Endothelial cell (in vitro differentiated cells): ENCODE data around the gene PPP1R1A. TPM values are rescaled to one million over a fixed set of nuclear protein-coding genes. Genes with fewer than 3 reads are reported as not detected.

Experiments
- DNase-seq: peaks from one replicate; pipeline ENCODE4 v3.0.0; 2021; ENCODE audit warnings: low spot score
- H3K27ac Mint-ChIP-seq: one replicate; pipeline ENCODE4 v1.8.0; 2021; ENCODE audit warnings: mixed read lengths, inconsistent platforms; ENCODE audit not compliant: unreplicated experiment
- H3K27me3 Mint-ChIP-seq: one replicate; pipeline ENCODE4 v1.8.0; 2021; ENCODE audit warnings: mild to moderate bottlenecking, moderate library complexity, mixed read lengths, inconsistent platforms; ENCODE audit not compliant: unreplicated experiment
- H3K36me3 Mint-ChIP-seq: one replicate; pipeline ENCODE4 v1.8.0; 2021; ENCODE audit warnings: mild to moderate bottlenecking, low read depth, mixed read lengths, inconsistent platforms; ENCODE audit not compliant: unreplicated experiment
- H3K4me1 Mint-ChIP-seq: one replicate; pipeline ENCODE4 v1.8.0; 2021; ENCODE audit warnings: mild to moderate bottlenecking, mixed read lengths, inconsistent platforms; ENCODE audit not compliant: unreplicated experiment
- H3K4me3 Mint-ChIP-seq: one replicate; pipeline ENCODE4 v1.8.0; 2021; ENCODE audit warnings: mild to moderate bottlenecking, mixed read lengths, inconsistent platforms; ENCODE audit not compliant: unreplicated experiment
- H3K9me3 Mint-ChIP-seq: one replicate; pipeline ENCODE4 v1.8.0; 2021; ENCODE audit warnings: mixed read lengths, inconsistent platforms; ENCODE audit not compliant: unreplicated experiment
- CTCF ChIP-seq: fragments of 200-600 bp; sonication (generic); IDR thresholded peaks from one replicate; pipeline ENCODE4 v1.5.0; 2021; ENCODE audit warnings: antibody characterized with exemption; ENCODE audit not compliant: unreplicated experiment
- total RNA-seq: library from RNA; stranded (reverse); fragmentation: NEBNext Ultra II Directional; extraction: Animal tissue kit (Norgen Biotek cat#: 25700); gene quantifications from one replicate; pipeline ENCODE4 v1.2.1, GENCODE V29; 2021; ENCODE audit not compliant: unreplicated experiment

PPP1R1A gene
- total RNA-seq, 1 donor from 2014 or later: 1.3 TPM

GRCh38 chr12:54622463-54623183 lies 34.2 kb upstream of the PPP1R1A start:
- no peak for DNase-seq
- H3K27me3 Mint-ChIP-seq: peaks cover 2% of the 10 kb centered on the region
- H3K9me3 Mint-ChIP-seq: peaks cover 9% of the 10 kb centered on the region

GRCh38 chr12:54616933-54617680 lies 28.6 kb upstream of the PPP1R1A start:
- Mint-ChIP-seq H3K9me3 (no peaks in the 10 kb centered on the region), H3K4me1 (no peaks in the 10 kb centered on the region), H3K36me3 (no peaks in the 10 kb centered on the region), H3K4me3 (no peak overlapping the region), H3K27ac (no peak overlapping the region), H3K27me3 (peaks cover 2% of the 10 kb centered on the region)
- DNase-seq: no peak
- no peak for TF ChIP-seq CTCF

More at GRCh38 chr12:54622463-54623183, 34.2 kb upstream of the PPP1R1A start:
- H3K36me3 Mint-ChIP-seq: peaks cover 9% of the 10 kb centered on the region
- no peak overlapping the region for H3K27ac Mint-ChIP-seq
- no peaks in the 10 kb centered on the region for H3K4me1 Mint-ChIP-seq
- no peak overlapping the region for H3K4me3 Mint-ChIP-seq
- peak; percentile 49 for TF ChIP-seq CTCF

- Mint-ChIP-seq H3K27me3 (peaks cover 4% of the 10 kb centered on the region), H3K4me3 (no peak overlapping the region), H3K27ac (no peak overlapping the region), H3K36me3 (peaks cover 4% of the 10 kb centered on the region), H3K9me3 (no peaks in the 10 kb centered on the region), H3K4me1 (peaks cover 13% of the 10 kb centered on the region)
- TF ChIP-seq CTCF: no peak
- DNase-seq: no peak
These were observed 23.8 kb upstream of the PPP1R1A start for GRCh38 chr12:54612225-54612750.

GRCh38 chr12:54611715-54612149 lies 23.3 kb upstream of the PPP1R1A start:
- Mint-ChIP-seq H3K27me3 (peaks cover 4% of the 10 kb centered on the region), H3K4me3 (no peak overlapping the region), H3K36me3 (peaks cover 4% of the 10 kb centered on the region), H3K9me3 (no peaks in the 10 kb centered on the region), H3K27ac (no peak overlapping the region), H3K4me1 (peaks cover 17% of the 10 kb centered on the region)
- no peak for DNase-seq
- TF ChIP-seq CTCF: no peak
